ENCODE data around the gene MED23.

GRCh38 chr6:131636880-131637792, 9.1 kb upstream of the MED23 start, which contains the start of gene ENPP3:
- TF ChIP-seq CTCF (IDR thresholded peaks at IDR 0.05 in 2 of 3, conservative IDR thresholded peaks at IDR 0.05 in 1 of 3; ENCODE audit: control insufficient read depth in 2 of 3, extremely low read depth in 1 of 3, insufficient read depth in 1 of 3, low read depth in 3 of 3, low read length in 3 of 3) = no peak
- TF ChIP-seq EP300 (IDR thresholded peaks at IDR 0.05; ENCODE audit: borderline replicate concordance in 1 of 2, control insufficient read depth in 1 of 2, low read depth in 2 of 2, low read length in 2 of 2) = no peak

All from GM12878 (cell line).